ENCODE measurements around the gene NLGN3. TPM values are rescaled to one million over a fixed set of nuclear protein-coding genes. Genes with fewer than 3 reads are reported as not detected.
A peak's percentile ranks its signal among the peaks of the same experiment; 100 is the strongest.

The NLGN3 gene
- 1.1 TPM for polyA plus RNA-seq (2013)

- ChIA-PET POLR2A (no interaction called here), CTCF (interaction anchor here (1.7 kb wide), 1 partner anchor 15 kb away, joined by 8 read pairs; no protein-coding TSS in a partner anchor)
These were observed at the start of gene NLGN3 for GRCh38 chrX:71144651-71145050. Gene NLGN3 (plus strand): TSS chrX:71144841. CDS start chrX:71147750, 2,909 bp downstream.

GRCh38 chrX:71095033-71095432 lies 49.6 kb upstream of the NLGN3 start:
- Histone ChIP-seq H3K4me3 (ENCODE audit: control insufficient read depth in 1 of 7, extremely low read depth in 1 of 7, insufficient read depth in 4 of 7, low read depth in 2 of 7, low read length in 6 of 7) (peak overlapping the region in 6 of 7 experiments; percentile 60 to 79 (median 68)), H3K9me3 (ENCODE audit: control extremely low read depth in 1 of 5, control insufficient read depth in 4 of 5, insufficient read depth in 2 of 5, low read depth in 1 of 5, low read length in 4 of 5) (no peaks in the 10 kb centered on the region), H3K27me3 (replicated peaks in 2 of 5; ENCODE audit: control insufficient read depth in 4 of 5, insufficient read depth in 5 of 5, low read length in 4 of 5) (peaks cover 0 to 12% (median 0%) of the 10 kb centered on the region in 5 experiments), H3K27ac (ENCODE audit: insufficient read depth in 1 of 2, low read depth in 1 of 2, low read length in 2 of 2, poor library complexity in 1 of 2, severe bottlenecking in 2 of 2) (no peak overlapping the region), H3K36me3 (ENCODE audit: control insufficient read depth in 4 of 4, insufficient read depth in 4 of 4, low read length in 3 of 4) (no peaks in the 10 kb centered on the region), H3K4me1 (ENCODE audit: control extremely low read depth in 1 of 4, control insufficient read depth in 4 of 4, insufficient read depth in 4 of 4, low read length in 3 of 4) (peaks cover 0 to 27% (median 17%) of the 10 kb centered on the region in 4 experiments)
- WGBS (ENCODE audit: insufficient coverage) = 54% methylated on average over 4 of the region's 6 CpGs
- DNase-seq = no peak
- ChIA-PET POLR2A (interaction anchor here (1.5 kb wide), 1 partner anchor 27 kb away, joined by 4 read pairs; the partner anchor contains the start of gene SNX12), CTCF (no interaction called here)

More at GRCh38 chrX:71144651-71145050, at the start of gene NLGN3:
- no peaks in the 10 kb centered on the region for H3K9me3 ChIP-seq (ENCODE audit: control extremely low read depth in 1 of 5, control insufficient read depth in 4 of 5, insufficient read depth in 2 of 5, low read depth in 1 of 5, low read length in 4 of 5)
- H3K4me1 ChIP-seq (ENCODE audit: control extremely low read depth in 1 of 4, control insufficient read depth in 4 of 4, insufficient read depth in 4 of 4, low read length in 3 of 4) = peaks cover 6 to 35% (median 20%) of the 10 kb centered on the region in 4 experiments
- 41% methylated on average over 23 of the region's 28 CpGs for WGBS (ENCODE audit: insufficient coverage)
- peaks cover 0 to 18% (median 11%) of the 10 kb centered on the region in 4 experiments for H3K36me3 ChIP-seq (ENCODE audit: control insufficient read depth in 4 of 4, insufficient read depth in 4 of 4, low read length in 3 of 4)
- H3K27me3 ChIP-seq (replicated peaks in 2 of 5; ENCODE audit: control insufficient read depth in 4 of 5, insufficient read depth in 5 of 5, low read length in 4 of 5) = no peaks in the 10 kb centered on the region
- peak in 1 of 3 donors; percentile 9 for DNase-seq
- no peak within 1 kb of the TSS for H3K27ac ChIP-seq (ENCODE audit: insufficient read depth in 1 of 2, low read depth in 1 of 2, low read length in 2 of 2, poor library complexity in 1 of 2, severe bottlenecking in 2 of 2)
- H3K4me3 ChIP-seq (ENCODE audit: control insufficient read depth in 1 of 7, extremely low read depth in 1 of 7, insufficient read depth in 4 of 7, low read depth in 2 of 7, low read length in 6 of 7) = peak within 1 kb of the TSS in 3 of 7 experiments; percentile 19 to 49 (median 48)

- Histone ChIP-seq H3K36me3 (ENCODE audit: control insufficient read depth in 4 of 4, insufficient read depth in 4 of 4, low read length in 3 of 4) (peaks cover 0 to 1% (median 0%) of the 10 kb centered on the region in 4 experiments), H3K4me3 (ENCODE audit: control insufficient read depth in 1 of 7, extremely low read depth in 1 of 7, insufficient read depth in 4 of 7, low read depth in 2 of 7, low read length in 6 of 7) (peak within 1 kb of the TSS; percentile 31 to 81 (median 73)), H3K4me1 (ENCODE audit: control extremely low read depth in 1 of 4, control insufficient read depth in 4 of 4, insufficient read depth in 4 of 4, low read length in 3 of 4) (peaks cover 0 to 27% (median 17%) of the 10 kb centered on the region in 4 experiments), H3K9me3 (ENCODE audit: control extremely low read depth in 1 of 5, control insufficient read depth in 4 of 5, insufficient read depth in 2 of 5, low read depth in 1 of 5, low read length in 4 of 5) (no peaks in the 10 kb centered on the region), H3K27ac (ENCODE audit: insufficient read depth in 1 of 2, low read depth in 1 of 2, low read length in 2 of 2, poor library complexity in 1 of 2, severe bottlenecking in 2 of 2) (peak within 1 kb of the TSS in 1 of 2 experiments; percentile 58), H3K27me3 (replicated peaks in 2 of 5; ENCODE audit: control insufficient read depth in 4 of 5, insufficient read depth in 5 of 5, low read length in 4 of 5) (peaks cover 0 to 12% (median 0%) of the 10 kb centered on the region in 5 experiments)
- peak; percentile 87 to 94 (median 94) for DNase-seq
- CTCF ChIA-PET = no interaction called here
- 16% methylated on average over 12 of the region's 29 CpGs for WGBS (ENCODE audit: insufficient coverage)
- POLR2A ChIA-PET = interaction anchor here (1.1 to 1.5 kb wide), 2 partner anchors 23 to 28 kb away, joined by 4 to 7 read pairs; partner anchors contain the start of genes MED12 and SNX12
These were observed 49.1 kb upstream of the NLGN3 start, which contains the start of gene FOXO4 for GRCh38 chrX:71095555-71095980. Gene FOXO4 (plus strand): TSS chrX:71095851. CDS start chrX:71096529, 678 bp downstream.

GRCh38 chrX:71095981-71096759 lies 48.5 kb upstream of the NLGN3 start:
- peak in 1 of 3 donors; percentile 50 for DNase-seq
- H3K9me3 ChIP-seq (ENCODE audit: control extremely low read depth in 1 of 5, control insufficient read depth in 4 of 5, insufficient read depth in 2 of 5, low read depth in 1 of 5, low read length in 4 of 5) = no peaks in the 10 kb centered on the region
- H3K4me3 ChIP-seq (ENCODE audit: control insufficient read depth in 1 of 7, extremely low read depth in 1 of 7, insufficient read depth in 4 of 7, low read depth in 2 of 7, low read length in 6 of 7) = peak overlapping the region; percentile 31 to 81 (median 73)
- CTCF ChIA-PET = interaction anchor here (2.0 to 2.2 kb wide), 2 partner anchors 34 to 82 kb away, joined by 5 to 13 read pairs; no protein-coding TSS in a partner anchor
- POLR2A ChIA-PET = interaction anchor here (1.1 to 1.6 kb wide), 3 partner anchors 16 to 28 kb away, joined by 4 to 7 read pairs (median 6); partner anchors contain the start of genes IL2RG, MED12 and SNX12
- peak overlapping the region in 1 of 2 experiments; percentile 58 for H3K27ac ChIP-seq (ENCODE audit: insufficient read depth in 1 of 2, low read depth in 1 of 2, low read length in 2 of 2, poor library complexity in 1 of 2, severe bottlenecking in 2 of 2)
- peaks cover 0 to 30% (median 19%) of the 10 kb centered on the region in 4 experiments for H3K4me1 ChIP-seq (ENCODE audit: control extremely low read depth in 1 of 4, control insufficient read depth in 4 of 4, insufficient read depth in 4 of 4, low read length in 3 of 4)
- peaks cover 0 to 5% (median 0%) of the 10 kb centered on the region in 4 experiments for H3K36me3 ChIP-seq (ENCODE audit: control insufficient read depth in 4 of 4, insufficient read depth in 4 of 4, low read length in 3 of 4)
- 25% methylated on average over 38 of the region's 46 CpGs for WGBS (ENCODE audit: insufficient coverage)
- peaks cover 0 to 18% (median 0%) of the 10 kb centered on the region in 5 experiments for H3K27me3 ChIP-seq (replicated peaks in 2 of 5; ENCODE audit: control insufficient read depth in 4 of 5, insufficient read depth in 5 of 5, low read length in 4 of 5)

GRCh38 chrX:71096760-71097032 lies 47.9 kb upstream of the NLGN3 start:
- WGBS (ENCODE audit: insufficient coverage) = 39% methylated on average over 9 of the region's 9 CpGs
- Histone ChIP-seq H3K36me3 (ENCODE audit: control insufficient read depth in 4 of 4, insufficient read depth in 4 of 4, low read length in 3 of 4) (peaks cover 0 to 5% (median 0%) of the 10 kb centered on the region in 4 experiments), H3K4me1 (ENCODE audit: control extremely low read depth in 1 of 4, control insufficient read depth in 4 of 4, insufficient read depth in 4 of 4, low read length in 3 of 4) (peaks cover 0 to 36% (median 22%) of the 10 kb centered on the region in 4 experiments), H3K27ac (ENCODE audit: insufficient read depth in 1 of 2, low read depth in 1 of 2, low read length in 2 of 2, poor library complexity in 1 of 2, severe bottlenecking in 2 of 2) (peak overlapping the region in 1 of 2 experiments; percentile 58), H3K9me3 (ENCODE audit: control extremely low read depth in 1 of 5, control insufficient read depth in 4 of 5, insufficient read depth in 2 of 5, low read depth in 1 of 5, low read length in 4 of 5) (no peaks in the 10 kb centered on the region), H3K27me3 (replicated peaks in 2 of 5; ENCODE audit: control insufficient read depth in 4 of 5, insufficient read depth in 5 of 5, low read length in 4 of 5) (peaks cover 0 to 20% (median 0%) of the 10 kb centered on the region in 5 experiments), H3K4me3 (ENCODE audit: control insufficient read depth in 1 of 7, extremely low read depth in 1 of 7, insufficient read depth in 4 of 7, low read depth in 2 of 7, low read length in 6 of 7) (peak overlapping the region; percentile 31 to 81 (median 73))
- no peak for DNase-seq
- CTCF ChIA-PET = interaction anchor here (2.0 to 2.2 kb wide), 2 partner anchors 34 to 82 kb away, joined by 5 to 13 read pairs; no protein-coding TSS in a partner anchor
- POLR2A ChIA-PET = interaction anchor here (1.1 to 1.6 kb wide), 2 partner anchors 15 to 22 kb away, joined by 6 to 7 read pairs; partner anchors contain the start of genes IL2RG and MED12

- CTCF ChIA-PET = interaction anchor here (0.9 to 2.2 kb wide), 6 partner anchors 9 to 84 kb away, joined by 3 to 13 read pairs (median 4); no protein-coding TSS in a partner anchor
- peaks cover 0 to 20% (median 0%) of the 10 kb centered on the region in 5 experiments for H3K27me3 ChIP-seq (replicated peaks in 2 of 5; ENCODE audit: control insufficient read depth in 4 of 5, insufficient read depth in 5 of 5, low read length in 4 of 5)
- H3K36me3 ChIP-seq (ENCODE audit: control insufficient read depth in 4 of 4, insufficient read depth in 4 of 4, low read length in 3 of 4) = peaks cover 0 to 5% (median 0%) of the 10 kb centered on the region in 4 experiments
- H3K4me1 ChIP-seq (ENCODE audit: control extremely low read depth in 1 of 4, control insufficient read depth in 4 of 4, insufficient read depth in 4 of 4, low read length in 3 of 4) = peaks cover 0 to 52% (median 34%) of the 10 kb centered on the region in 4 experiments
- no peaks in the 10 kb centered on the region for H3K9me3 ChIP-seq (ENCODE audit: control extremely low read depth in 1 of 5, control insufficient read depth in 4 of 5, insufficient read depth in 2 of 5, low read depth in 1 of 5, low read length in 4 of 5)
- 30% methylated on average over 2 of the region's 2 CpGs for WGBS (ENCODE audit: insufficient coverage)
- H3K4me3 ChIP-seq (ENCODE audit: control insufficient read depth in 1 of 7, extremely low read depth in 1 of 7, insufficient read depth in 4 of 7, low read depth in 2 of 7, low read length in 6 of 7) = no peak overlapping the region
- DNase-seq = peak; percentile 80 to 88 (median 87)
- no peak overlapping the region for H3K27ac ChIP-seq (ENCODE audit: insufficient read depth in 1 of 2, low read depth in 1 of 2, low read length in 2 of 2, poor library complexity in 1 of 2, severe bottlenecking in 2 of 2)
- POLR2A ChIA-PET = no interaction called here
These were observed 46.3 kb upstream of the NLGN3 start for GRCh38 chrX:71098302-71098701.
